Kidney epithelial cell (primary cell): ENCODE results near the gene BICDL2. TPM values are rescaled to one million over a fixed set of nuclear protein-coding genes. Genes with fewer than 3 reads are reported as not detected.

Source experiments
- DNase-seq: peaks from one replicate; pipeline ENCODE4 v3.0.0-alpha.2; 2010; ENCODE audit warnings: low read depth
- H3K27me3 ChIP-seq: 2 replicates; pipeline ENCODE4 v1.6.0; 2011; ENCODE audit warnings: low read length; ENCODE audit not compliant: control insufficient read depth, insufficient read depth
- H3K36me3 ChIP-seq: 2 replicates; pipeline ENCODE4 v1.5.1; 2011; ENCODE audit warnings: low read length; ENCODE audit not compliant: control insufficient read depth, insufficient read depth
- H3K4me3 ChIP-seq: 2 replicates; pipeline ENCODE4 v1.5.1; 2011; ENCODE audit warnings: low read depth, mild to moderate bottlenecking, control low read depth, low read length
- CTCF ChIP-seq: IDR thresholded peaks from 2 replicates; pipeline ENCODE4 v1.5.1; 2011; ENCODE audit warnings: mild to moderate bottlenecking, moderate library complexity, low read length, control low read depth, inconsistent platforms; ENCODE audit not compliant: insufficient read depth, poor library complexity, severe bottlenecking
- total RNA-seq: library from RNA; depleted of rRNA; stranded (reverse); fragments of >200 nt; gene quantifications from 2 replicates; pipeline ENCODE4 v1.2.3, GENCODE V29; 2015

BICDL2 gene
- total RNA-seq, 1 donor from 2014 or later, result 9.2 TPM

- H3K27me3 ChIP-seq, result peaks cover 89% of the 10 kb centered on the region
- H3K36me3 ChIP-seq, result no peaks in the 10 kb centered on the region
- TF ChIP-seq CTCF, result no peak
- DNase-seq, result no peak
- no peak overlapping the region for H3K4me3 ChIP-seq
These were observed 4.1 kb downstream of the BICDL2 start for GRCh38 chr16:3032624-3033023.

DNA sequence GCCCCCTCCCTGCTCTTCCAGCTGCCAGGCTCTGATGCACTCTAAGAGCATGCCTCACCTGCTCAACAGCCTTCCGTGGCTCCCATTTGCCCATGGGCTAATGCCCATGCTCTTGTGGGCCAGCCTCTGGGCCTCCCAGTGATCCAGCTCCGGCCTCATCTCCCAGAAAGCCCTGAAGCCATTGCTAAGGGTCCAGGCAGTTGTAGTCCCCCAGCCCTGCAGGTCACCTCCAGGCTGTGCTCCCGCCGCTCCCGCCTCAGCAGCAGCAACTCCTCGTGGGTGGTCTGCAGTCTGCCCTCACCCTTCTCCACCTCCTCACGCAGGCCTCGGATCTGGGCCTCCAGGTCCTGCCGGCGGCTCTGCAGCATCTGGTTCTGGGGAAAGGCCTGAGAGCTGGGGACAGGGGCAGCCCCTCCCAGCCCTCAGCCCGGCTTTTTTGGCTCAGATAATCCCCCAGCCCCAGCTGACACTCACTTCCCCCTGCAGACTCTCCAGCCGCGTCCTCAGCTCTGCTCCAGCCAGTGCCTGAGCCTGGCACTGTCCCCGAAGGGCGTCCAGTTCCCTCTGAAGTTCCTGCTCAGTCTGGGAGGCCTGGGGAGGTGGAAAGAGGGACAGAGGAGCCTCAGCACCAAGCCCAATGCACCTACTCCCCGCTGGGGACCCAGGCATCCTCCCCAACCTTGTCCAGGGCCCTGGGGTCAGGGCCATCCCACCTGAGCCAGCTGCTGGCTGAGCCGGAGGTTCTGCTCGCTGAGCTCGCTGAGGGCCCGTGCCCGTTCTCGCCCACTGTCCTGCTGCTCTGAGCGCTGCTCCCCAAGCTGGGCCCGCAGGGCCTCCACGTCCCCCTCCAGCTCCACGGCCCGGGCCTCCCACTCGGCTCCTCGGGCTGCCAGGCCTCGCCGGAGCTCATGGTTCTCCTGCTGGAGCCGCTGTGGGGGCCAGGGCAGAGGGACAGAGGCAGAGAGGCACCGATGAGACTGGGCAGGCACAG is 6.2 kb downstream of the BICDL2 start:
- no peak for TF ChIP-seq CTCF
- Histone ChIP-seq H3K36me3 (peaks cover 4% of the 10 kb centered on the region), H3K27me3 (peaks cover 67% of the 10 kb centered on the region), H3K4me3 (no peak overlapping the region)
- no peak for DNase-seq

DNA sequence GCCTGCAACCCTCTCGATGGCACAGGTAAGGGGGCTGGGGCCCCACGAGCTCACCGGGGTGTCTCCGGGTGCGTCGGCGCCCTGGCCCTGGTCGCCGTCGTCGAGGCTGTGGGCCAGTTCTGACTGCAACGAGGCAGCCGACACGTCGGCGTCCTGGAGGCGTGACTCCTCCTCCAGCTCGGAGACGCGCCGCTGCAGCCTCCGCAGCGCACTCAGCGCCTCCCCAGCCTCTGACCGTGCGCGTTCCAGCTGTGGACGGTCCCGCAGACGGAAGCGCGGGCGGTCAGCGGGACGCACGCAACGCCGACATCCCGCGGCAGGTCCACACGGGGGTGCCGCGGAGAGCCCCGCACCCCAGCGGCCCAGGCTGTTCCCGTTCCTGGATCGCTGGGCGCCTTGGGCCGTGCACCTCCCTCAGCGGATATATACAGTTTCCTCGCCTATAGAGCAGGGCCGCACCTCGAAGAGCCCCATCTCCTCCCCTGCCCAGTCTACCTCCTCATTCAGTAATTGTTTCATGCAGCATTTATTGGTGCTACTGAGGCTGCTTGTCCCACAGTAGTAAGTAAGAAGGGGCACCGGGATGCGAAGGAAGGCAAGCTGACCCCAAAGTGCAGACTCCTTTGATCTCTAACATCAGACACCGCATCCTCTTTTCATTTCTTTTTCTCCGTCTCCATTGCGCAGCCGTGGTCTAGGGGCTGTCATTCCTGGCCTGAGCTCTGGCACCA is 7.1 kb downstream of the BICDL2 start:
- peaks cover 60% of the 10 kb centered on the region for H3K27me3 ChIP-seq
- no peak for DNase-seq
- H3K36me3 ChIP-seq, result peaks cover 4% of the 10 kb centered on the region
- no peak for TF ChIP-seq CTCF
- no peak overlapping the region for H3K4me3 ChIP-seq

DNA sequence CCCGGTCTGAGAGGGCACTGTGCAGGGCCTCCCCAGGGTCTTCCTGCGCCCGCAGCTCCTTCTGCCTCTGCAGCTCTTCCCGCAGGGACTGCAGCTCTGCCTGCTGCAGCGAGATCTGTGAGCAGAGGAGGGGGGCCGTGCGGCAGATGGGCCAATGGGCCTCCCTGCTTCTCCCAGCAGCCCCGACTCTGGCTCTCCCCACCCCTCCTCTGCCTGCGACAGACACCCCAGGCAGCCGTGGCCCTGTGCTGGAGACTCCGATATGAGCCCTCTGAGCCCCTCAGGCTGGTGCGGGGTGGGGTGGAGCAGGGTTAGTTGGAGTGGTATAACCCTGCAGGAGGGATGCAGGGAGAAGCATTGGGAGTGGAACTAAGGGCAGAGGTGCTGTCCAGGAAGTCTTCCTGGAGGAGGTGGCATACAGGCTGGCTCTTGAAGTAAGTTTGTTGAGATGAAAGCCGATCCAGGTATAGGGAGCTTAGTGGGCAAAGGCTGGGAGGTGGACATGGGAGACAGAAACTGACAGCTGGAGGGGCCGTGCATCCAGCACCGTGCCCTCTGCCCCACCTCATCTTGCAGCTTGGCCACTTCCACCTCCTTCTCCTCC is 7.9 kb downstream of the BICDL2 start:
- DNase-seq, result no peak
- Histone ChIP-seq H3K36me3 (peaks cover 4% of the 10 kb centered on the region), H3K4me3 (no peak overlapping the region), H3K27me3 (peaks cover 52% of the 10 kb centered on the region)
- no peak for TF ChIP-seq CTCF

- Histone ChIP-seq H3K36me3 (peaks cover 4% of the 10 kb centered on the region), H3K27me3 (peaks cover 45% of the 10 kb centered on the region), H3K4me3 (no peak overlapping the region)
- DNase-seq, result no peak
- TF ChIP-seq CTCF, result peak; percentile 82
These were observed 8.6 kb downstream of the BICDL2 start for GRCh38 chr16:3027983-3028715.
